IMR-90 (cell line): ENCODE measurements around the gene NTRK3. TPM values are rescaled to one million over a fixed set of nuclear protein-coding genes. Genes with fewer than 3 reads are reported as not detected.

Experiments
- ATAC-seq: fragments of 200-7000 bp; cut with Tn5 transposase; 2 replicates; pipeline ENCODE4 v1.9.1; 2020; ENCODE audit warnings: low read depth, mild to moderate bottlenecking, moderate library complexity
- BruUV-seq: library from RNA; stranded (reverse); fragments of 400-500 nt; replicated peaks from 2 replicates; lab custom pipeline; 2021; lab: Mats Ljungman, UMichigan
- CTCF ChIA-PET: fragments of 300-600 bp; formaldehyde crosslinking; extraction: SDS; loops from one replicate; lab custom pipeline; 2021; ENCODE audit warnings: antibody characterized with exemption; lab: Yijun Ruan, JAX
- POLR2A ChIA-PET: fragments of 300-600 bp; sonication (Branson Sonifier 250); formaldehyde crosslinking; loops from one replicate; lab custom pipeline; 2022; ENCODE audit warnings: antibody characterized with exemption; ENCODE audit not compliant: unreplicated experiment; lab: Charles Lee
- DNase-seq: peaks from one replicate; pipeline ENCODE4 v3.0.0; 2013
- H2AFZ ChIP-seq: replicated peaks from 2 replicates; pipeline ENCODE3; 2013; ENCODE audit warnings: low read length, mild to moderate bottlenecking; ENCODE audit not compliant: poor library complexity
- H2AK5ac ChIP-seq: 2 replicates; pipeline ENCODE4 v1.6.1; 2013; ENCODE audit warnings: low read depth, low read length, inconsistent platforms
- H2AK9ac ChIP-seq: replicated peaks from 2 replicates; pipeline ENCODE3; 2013; ENCODE audit warnings: mild to moderate bottlenecking, low read depth, low read length, moderate library complexity; ENCODE audit not compliant: poor library complexity
- H2BK120ac ChIP-seq: 2 replicates; pipeline ENCODE4 v1.6.1; 2013; ENCODE audit warnings: low read depth, low read length, inconsistent platforms
- H2BK15ac ChIP-seq: 3 replicates; pipeline ENCODE4 v1.6.1; 2013; ENCODE audit warnings: low read depth, low read length, inconsistent platforms
- H2BK20ac ChIP-seq: 2 replicates; pipeline ENCODE4 v1.6.1; 2013; ENCODE audit warnings: low read depth, mild to moderate bottlenecking, inconsistent platforms, low read length, moderate library complexity
- H2BK5ac ChIP-seq: 2 replicates; pipeline ENCODE4 v1.6.1; 2013; ENCODE audit warnings: mild to moderate bottlenecking, low read depth, low read length, inconsistent platforms; ENCODE audit not compliant: poor library complexity, severe bottlenecking
- H3K14ac ChIP-seq: replicated peaks from 2 replicates; pipeline ENCODE4 v1.6.1; 2013; ENCODE audit warnings: low read depth, low read length, inconsistent platforms
- H3K18ac ChIP-seq: 2 replicates; pipeline ENCODE4 v1.6.1; 2013; ENCODE audit warnings: low read depth, low read length, control low read depth
- H3K23ac ChIP-seq: 2 replicates; pipeline ENCODE4 v1.6.1; 2013; ENCODE audit warnings: low read depth, low read length, inconsistent platforms
- H3K27ac ChIP-seq: 2 replicates; pipeline ENCODE4 v1.5.1; 2013; ENCODE audit warnings: mild to moderate bottlenecking, control low read depth, low read length; ENCODE audit not compliant: insufficient read depth
- H3K27me3 ChIP-seq: 2 replicates; pipeline ENCODE4 v1.6.1; 2013; ENCODE audit warnings: low read length; ENCODE audit not compliant: control insufficient read depth, insufficient read depth
- H3K36me3 ChIP-seq: 2 replicates; pipeline ENCODE4 v1.6.1; 2013; ENCODE audit warnings: low read length, mixed read lengths; ENCODE audit not compliant: control insufficient read depth, insufficient read depth
- H3K4ac ChIP-seq: 2 replicates; pipeline ENCODE4 v1.6.1; 2013; ENCODE audit warnings: low read depth, low read length, inconsistent platforms
- H3K4me1 ChIP-seq: 2 replicates; pipeline ENCODE4 v1.6.1; 2013; ENCODE audit warnings: low read length, mixed read lengths; ENCODE audit not compliant: control insufficient read depth, insufficient read depth
- H3K4me2 ChIP-seq: 2 replicates; pipeline ENCODE4 v1.6.1; 2013; ENCODE audit warnings: low read depth, mild to moderate bottlenecking, control low read depth, low read length, moderate library complexity
- H3K4me3 ChIP-seq: 2 replicates; pipeline ENCODE4 v1.5.1; 2013; ENCODE audit warnings: low read depth, mild to moderate bottlenecking, control low read depth, low read length, moderate library complexity; ENCODE audit not compliant: insufficient read depth
- H3K56ac ChIP-seq: 2 replicates; pipeline ENCODE4 v1.6.1; 2013; ENCODE audit warnings: low read length, inconsistent platforms; ENCODE audit not compliant: insufficient read depth; ENCODE audit errors: extremely low read depth
- H3K79me1 ChIP-seq, 2 experiments: 2 replicates each; pipeline ENCODE4 v1.6.1; 2013; ENCODE audit warnings: low read length in 2 of 2, inconsistent platforms in 1 of 2, low read depth in 1 of 2
- H3K9ac ChIP-seq: 2 replicates; pipeline ENCODE4 v1.6.1; 2013; ENCODE audit warnings: low read depth, low read length, control low read depth
- H3K9me1 ChIP-seq: 2 replicates; pipeline ENCODE4 v1.6.1; 2013; ENCODE audit warnings: low read length, inconsistent platforms; ENCODE audit not compliant: insufficient read depth
- H3K9me3 ChIP-seq: 2 replicates; pipeline ENCODE4 v1.6.1; 2013; ENCODE audit warnings: low read length; ENCODE audit not compliant: control insufficient read depth, insufficient read depth
- H4K20me1 ChIP-seq: 2 replicates; pipeline ENCODE4 v1.6.1; 2013; ENCODE audit warnings: low read length, inconsistent platforms; ENCODE audit not compliant: insufficient read depth
- H4K5ac ChIP-seq: 2 replicates; pipeline ENCODE4 v1.6.1; 2013; ENCODE audit warnings: mild to moderate bottlenecking, low read depth, low read length, control low read depth
- H4K8ac ChIP-seq, 2 experiments: 2 replicates each; pipeline ENCODE4 v1.6.1; 2013; ENCODE audit warnings: low read depth in 2 of 2, low read length in 2 of 2, control low read depth in 1 of 2, inconsistent platforms in 1 of 2
- H4K91ac ChIP-seq: 2 replicates; pipeline ENCODE4 v1.6.1; 2013; ENCODE audit warnings: low read depth, low read length, inconsistent platforms; ENCODE audit not compliant: insufficient read depth
- MAZ ChIP-seq: IDR thresholded peaks from 2 replicates; pipeline ENCODE4 v1.6.1; 2012; ENCODE audit warnings: low read depth, mild to moderate bottlenecking, low read length, improper control_type of control experiment, moderate library complexity, borderline replicate concordance
- MXI1 ChIP-seq: IDR thresholded peaks from 2 replicates; pipeline ENCODE4 v1.6.1; 2012; ENCODE audit warnings: low read depth, mild to moderate bottlenecking, low read length, moderate library complexity, borderline replicate concordance
- RFX5 ChIP-seq: IDR thresholded peaks from 2 replicates; pipeline ENCODE4 v1.8.0; 2012; ENCODE audit warnings: low read depth, mild to moderate bottlenecking, low read length, moderate library complexity
- SMC3 ChIP-seq: fragments of 150-350 bp; IDR thresholded peaks from 2 replicates; pipeline ENCODE4 v1.6.1; 2016; ENCODE audit warnings: low read depth, mild to moderate bottlenecking, antibody characterized with exemption, low read length, moderate library complexity
- USF2 ChIP-seq: fragments of 150-350 bp; IDR thresholded peaks from 2 replicates; pipeline ENCODE4 v1.6.1; 2017; ENCODE audit warnings: mild to moderate bottlenecking, antibody characterized with exemption, low read length, low read depth
- WGBS, 2 experiments: methylation state at CpG; one replicate each; pipeline versions ENCODE4 v1.1.5 to v1.1.7; 2013; ENCODE audit warnings: missing lambda C conversion rate in 2 of 2; ENCODE audit not compliant: insufficient read length in 1 of 2; ENCODE audit errors: extremely low coverage in 2 of 2; 5-methylcytosine and 5-hydroxymethylcytosine counted together
- dilution Hi-C: fragments of 300-500 bp; cut with HindIII; formaldehyde crosslinking; loops from one replicate; pipeline ENCODE4 v1.14.3; 2018; ENCODE audit warnings: low sequenced_read_pairs; ENCODE audit not compliant: unreplicated experiment
- in situ Hi-C: fragments of 300-500 bp; cut with MboI; formaldehyde crosslinking; loops from 3 replicates; pipeline ENCODE4 v1.14.3; 2019; ENCODE audit warnings: low sequenced_read_pairs, inconsistent platforms, mixed read lengths
- intact Hi-C: fragments of 100-400 bp; cut with micrococcal nuclease; formaldehyde crosslinking; loops from 2 replicates; pipeline ENCODE4 v1.10.0; 2022
- polyA plus RNA-seq, 3 experiments: library from polyadenylated mRNA; depleted of rRNA; stranded (reverse); fragments of >200 nt; gene quantifications; 2 replicates each; pipeline ENCODE4 v1.2.3, GENCODE V29; 2012; ENCODE audit warnings: low replicate concordance in 1 of 3
- total RNA-seq: library from RNA; depleted of rRNA; stranded (reverse); fragments of >200 nt; gene quantifications from 2 replicates; pipeline ENCODE4 v1.2.3, GENCODE V29; 2012
- TF ChIP-seq, protein P1 (sequence below): conservative IDR thresholded peaks from 2 replicates; pipeline ENCODE4 v1.5.1; 2012; ENCODE audit warnings: mild to moderate bottlenecking, low read depth, low read length, improper control_type of control experiment
- TF ChIP-seq, protein P2 (sequence below): fragments of 150-350 bp; IDR thresholded peaks from 2 replicates; pipeline ENCODE4 v1.6.1; 2016; ENCODE audit warnings: low read depth, mild to moderate bottlenecking, low read length, moderate library complexity, borderline replicate concordance

The NTRK3 gene
- total and polyA plus RNA-seq, 2 of the 4 experiments (the other 2 are of a cell fraction) = under 0.01 to 0.15 TPM

- 17% methylated on average over 1 of the region's 5 CpGs; no CpG with 5 or more reads in 1 of the 2 experiments for WGBS, 2 experiments
- no peaks in the 10 kb centered on the region for H3K9me3 ChIP-seq
- H3K14ac ChIP-seq = no peak overlapping the region
- H4K8ac ChIP-seq = no peak overlapping the region
- ATAC-seq (no peak), DNase-seq (no peak)
- no peak overlapping the region for H3K27ac ChIP-seq
- H3K56ac ChIP-seq = no peak overlapping the region
- no peak for TF ChIP-seq SMC3
- no peak for TF ChIP-seq RFX5
- no peak for TF ChIP-seq MXI1
- TF ChIP-seq, protein P1, sequence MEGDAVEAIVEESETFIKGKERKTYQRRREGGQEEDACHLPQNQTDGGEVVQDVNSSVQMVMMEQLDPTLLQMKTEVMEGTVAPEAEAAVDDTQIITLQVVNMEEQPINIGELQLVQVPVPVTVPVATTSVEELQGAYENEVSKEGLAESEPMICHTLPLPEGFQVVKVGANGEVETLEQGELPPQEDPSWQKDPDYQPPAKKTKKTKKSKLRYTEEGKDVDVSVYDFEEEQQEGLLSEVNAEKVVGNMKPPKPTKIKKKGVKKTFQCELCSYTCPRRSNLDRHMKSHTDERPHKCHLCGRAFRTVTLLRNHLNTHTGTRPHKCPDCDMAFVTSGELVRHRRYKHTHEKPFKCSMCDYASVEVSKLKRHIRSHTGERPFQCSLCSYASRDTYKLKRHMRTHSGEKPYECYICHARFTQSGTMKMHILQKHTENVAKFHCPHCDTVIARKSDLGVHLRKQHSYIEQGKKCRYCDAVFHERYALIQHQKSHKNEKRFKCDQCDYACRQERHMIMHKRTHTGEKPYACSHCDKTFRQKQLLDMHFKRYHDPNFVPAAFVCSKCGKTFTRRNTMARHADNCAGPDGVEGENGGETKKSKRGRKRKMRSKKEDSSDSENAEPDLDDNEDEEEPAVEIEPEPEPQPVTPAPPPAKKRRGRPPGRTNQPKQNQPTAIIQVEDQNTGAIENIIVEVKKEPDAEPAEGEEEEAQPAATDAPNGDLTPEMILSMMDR = no peak
- TF ChIP-seq MAZ = no peak
- TF ChIP-seq, protein P2, sequence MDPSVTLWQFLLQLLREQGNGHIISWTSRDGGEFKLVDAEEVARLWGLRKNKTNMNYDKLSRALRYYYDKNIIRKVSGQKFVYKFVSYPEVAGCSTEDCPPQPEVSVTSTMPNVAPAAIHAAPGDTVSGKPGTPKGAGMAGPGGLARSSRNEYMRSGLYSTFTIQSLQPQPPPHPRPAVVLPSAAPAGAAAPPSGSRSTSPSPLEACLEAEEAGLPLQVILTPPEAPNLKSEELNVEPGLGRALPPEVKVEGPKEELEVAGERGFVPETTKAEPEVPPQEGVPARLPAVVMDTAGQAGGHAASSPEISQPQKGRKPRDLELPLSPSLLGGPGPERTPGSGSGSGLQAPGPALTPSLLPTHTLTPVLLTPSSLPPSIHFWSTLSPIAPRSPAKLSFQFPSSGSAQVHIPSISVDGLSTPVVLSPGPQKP = no peak
- no peak for TF ChIP-seq USF2
- H3K79me1 ChIP-seq = no peaks in the 10 kb centered on the region
- in situ Hi-C loops = no loop called here
- no peak overlapping the region for H2AFZ ChIP-seq
- H3K36me3 ChIP-seq = no peaks in the 10 kb centered on the region
- no peak overlapping the region for H4K5ac ChIP-seq
- no peaks in the 10 kb centered on the region for H3K9me1 ChIP-seq
- no peak overlapping the region for H2BK15ac ChIP-seq
- H3K23ac ChIP-seq = no peak overlapping the region
- no peak overlapping the region for H3K18ac ChIP-seq
- no peak overlapping the region for H3K4me3 ChIP-seq
- no peaks in the 10 kb centered on the region for H3K4me1 ChIP-seq
- peak overlapping the region; percentile 47 for H2AK9ac ChIP-seq
- no peak overlapping the region for H2BK5ac ChIP-seq
- no peak overlapping the region for H3K4me2 ChIP-seq
- dilution Hi-C loops = no loop called here
- no peaks in the 10 kb centered on the region for H4K20me1 ChIP-seq
- ChIA-PET CTCF (no interaction called here), POLR2A (no interaction called here)
- H3K4ac ChIP-seq = no peak overlapping the region
- no peak overlapping the region for H2AK5ac ChIP-seq
- H3K9ac ChIP-seq = no peak overlapping the region
- no peak overlapping the region for H2BK20ac ChIP-seq
- no peak overlapping the region for H4K91ac ChIP-seq
- H3K27me3 ChIP-seq = no peaks in the 10 kb centered on the region
- no peak overlapping the region for H2BK120ac ChIP-seq
- intact Hi-C loops = no loop called here
- BruUV-seq = no TSS peak
Observed at GRCh38 chr15:88241060-88241459, 15.5 kb downstream of the NTRK3 start.
